HepG2 (cell line): Measurements from ENCODE around the gene ANKDD1A. TPM values are rescaled to one million over a fixed set of nuclear protein-coding genes. Genes with fewer than 3 reads are reported as not detected.

Experiments used
- ATAC-seq: fragments of 200-7000 bp; cut with Tn5 transposase; 3 replicates; pipeline ENCODE4 v1.9.1; 2020; ENCODE audit warnings: mild to moderate bottlenecking, moderate library complexity
- BruUV-seq: library from RNA; stranded (reverse); fragments of 400-500 nt; replicated peaks from 2 replicates; lab custom pipeline; 2021; lab: Mats Ljungman, UMichigan
- CTCF ChIA-PET: fragments of 300-600 bp; formaldehyde crosslinking; extraction: SDS; loops from one replicate; lab custom pipeline; 2021; ENCODE audit warnings: low total read pairs, inconsistent platforms, low intra/inter-chr PET ratio; lab: Yijun Ruan, JAX
- POLR2A ChIA-PET: fragments of 350-600 bp; sonication (Branson Sonifier 250); formaldehyde crosslinking; loops from one replicate; lab custom pipeline; 2020; ENCODE audit warnings: antibody characterized with exemption, inconsistent platforms; lab: Yijun Ruan, JAX
- DNase-seq: peaks from one replicate; pipeline ENCODE4 v3.0.0-alpha.2; 2015; ENCODE audit warnings: low spot score
- FAIRE-seq: peaks from 3 replicates; lab custom pipeline; 2011; peaks lifted over from hg19 to GRCh38; lab: Jason Lieb, UNC
- H2AFZ ChIP-seq: one replicate; pipeline ENCODE4 v1.6.1; 2011; ENCODE audit warnings: low read length, inconsistent platforms
- H3K27ac ChIP-seq: fragments of 300-600 bp; 3 replicates; pipeline ENCODE4 v1.8.0; 2011; ENCODE audit warnings: mixed run types, mild to moderate bottlenecking, mixed read lengths, low read length, inconsistent platforms; ENCODE audit not compliant: insufficient read depth; ENCODE audit errors: extremely low read length
- H3K27me3 ChIP-seq, 2 experiments: fragments of 200-600 bp in 1 of 2; 2 replicates in 1 of 2; 3 replicates in 1 of 2; pipeline versions ENCODE4 v1.6.0 to v1.8.0; 2011; ENCODE audit warnings: low read length in 2 of 2, mild to moderate bottlenecking in 2 of 2, moderate library complexity in 2 of 2, inconsistent platforms in 1 of 2; ENCODE audit not compliant: insufficient read depth in 2 of 2, control insufficient read depth in 1 of 2
- H3K36me3 ChIP-seq, 2 experiments: fragments of 200-600 bp in 1 of 2; replicated peaks in 1 of 2; 2 replicates in 1 of 2; 3 replicates in 1 of 2; pipeline versions ENCODE4 v1.5.1 to v1.8.0; 2011; ENCODE audit warnings: low read length in 2 of 2, inconsistent platforms in 1 of 2; ENCODE audit not compliant: insufficient read depth in 2 of 2, control insufficient read depth in 1 of 2
- H3K4me1 ChIP-seq: 2 replicates; pipeline ENCODE4 v1.5.1; 2012; ENCODE audit warnings: low read length, inconsistent platforms; ENCODE audit not compliant: insufficient read depth
- H3K4me2 ChIP-seq: 2 replicates; pipeline ENCODE4 v1.6.0; 2011; ENCODE audit warnings: low read depth, low read length, inconsistent platforms
- H3K4me3 ChIP-seq, 3 experiments: fragments of 200-600 bp in 1 of 3; sonication (generic), shearing (Covaris generic) in 1 of 3; replicated peaks in 1 of 3; 2 replicates each; pipeline ENCODE4 v1.5.1; 2011 to 2016; ENCODE audit warnings: low read length in 3 of 3, inconsistent platforms in 2 of 3, low read depth in 2 of 3, mild to moderate bottlenecking in 2 of 3, control low read depth in 1 of 3, mixed read lengths in 1 of 3; ENCODE audit not compliant: insufficient read depth in 1 of 3
- H3K79me2 ChIP-seq: one replicate; pipeline ENCODE4 v1.6.1; 2011; ENCODE audit warnings: low read length, inconsistent platforms; ENCODE audit not compliant: insufficient read depth
- H3K9ac ChIP-seq: 2 replicates; pipeline ENCODE4 v1.6.0; 2011; ENCODE audit warnings: mild to moderate bottlenecking, low read depth, low read length, inconsistent platforms; ENCODE audit not compliant: insufficient read depth
- H3K9me3 ChIP-seq: 2 replicates; pipeline ENCODE4 v1.5.1; 2012; ENCODE audit warnings: mild to moderate bottlenecking, low read length
- H4K20me1 ChIP-seq: 2 replicates; pipeline ENCODE4 v1.6.0; 2011; ENCODE audit warnings: inconsistent platforms, mild to moderate bottlenecking, low read length, moderate library complexity; ENCODE audit not compliant: insufficient read depth
- ATF7-NPFF ChIP-seq: sonication (generic); formaldehyde crosslinking; IDR thresholded peaks from 2 replicates; pipeline ENCODE4 v1.8.1; 2023; ENCODE audit warnings: mild to moderate bottlenecking, low read depth, missing genetic modification reagents, moderate library complexity
- FOXM1 ChIP-seq: sonication (generic); formaldehyde crosslinking; IDR thresholded peaks from 2 replicates; pipeline ENCODE4 v1.5.0; 2020; ENCODE audit warnings: missing genetic modification reagents
- MAFK ChIP-seq, 2 experiments: IDR thresholded peaks in 1 of 2; conservative IDR thresholded peaks in 1 of 2; 2 replicates each; pipeline ENCODE4 v1.6.1; 2011; ENCODE audit warnings: improper control_type of control experiment in 2 of 2, low read length in 2 of 2
- MAZ ChIP-seq, 2 experiments: sonication (generic) in 1 of 2; formaldehyde crosslinking in 1 of 2; IDR thresholded peaks; 2 replicates each; pipeline versions ENCODE4 v1.5.0 to v1.6.1; 2012 to 2020; ENCODE audit warnings: low read depth in 2 of 2, mild to moderate bottlenecking in 2 of 2, borderline replicate concordance in 1 of 2, improper control_type of control experiment in 1 of 2, low read length in 1 of 2, missing genetic modification reagents in 1 of 2, moderate library complexity in 1 of 2
- PPARG ChIP-seq: conservative IDR thresholded peaks from 2 replicates; pipeline ENCODE4 v1.6.1; 2016; ENCODE audit warnings: missing biosample characterization, missing genetic modification reagents
- STAT6 ChIP-seq: sonication (generic); formaldehyde crosslinking; IDR thresholded peaks from 2 replicates; pipeline ENCODE4 v1.4.0; 2020; ENCODE audit warnings: missing genetic modification reagents, mild to moderate bottlenecking, borderline replicate concordance
- ZFP37 ChIP-seq: sonication (generic); formaldehyde crosslinking; IDR thresholded peaks from 2 replicates; pipeline ENCODE4 v1.4.0; 2020; ENCODE audit warnings: missing genetic modification reagents, borderline replicate concordance
- ZNF142 ChIP-seq: sonication (generic); formaldehyde crosslinking; IDR thresholded peaks from 2 replicates; pipeline ENCODE4 v1.4.0; 2020; ENCODE audit warnings: missing genetic modification reagents
- ZNF354B ChIP-seq: sonication (generic); formaldehyde crosslinking; IDR thresholded peaks from 2 replicates; pipeline ENCODE4 v1.8.0; 2022; ENCODE audit warnings: mild to moderate bottlenecking, missing genetic modification reagents
- ZNF891 ChIP-seq: sonication (generic); formaldehyde crosslinking; IDR thresholded peaks from 2 replicates; pipeline ENCODE4 v1.5.0; 2020; ENCODE audit warnings: mild to moderate bottlenecking, missing genetic modification reagents
- ZSCAN21 ChIP-seq: sonication (generic); formaldehyde crosslinking; IDR thresholded peaks from 2 replicates; pipeline ENCODE4 v1.8.0; 2022; ENCODE audit warnings: mild to moderate bottlenecking, missing genetic modification reagents, moderate library complexity, borderline replicate concordance
- WGBS: methylation state at CpG from one replicate; pipeline ENCODE4 v1.1.6; 2017; ENCODE audit warnings: low lambda C conversion rate; 5-methylcytosine and 5-hydroxymethylcytosine counted together
- in situ Hi-C: cut with HindIII; loops from 2 replicates; pipeline ENCODE4 v1.10.0; 2017; ENCODE audit warnings: low pct_unique_long_range_greater_than_20kb; ENCODE audit not compliant: extremely low pct_ligation_motif_present
- intact Hi-C: fragments of 100-400 bp; cut with micrococcal nuclease; formaldehyde crosslinking; loops from one replicate; pipeline ENCODE4 v1.10.0; 2022; ENCODE audit not compliant: unreplicated experiment
- polyA plus RNA-seq, 8 experiments: library from polyadenylated mRNA; depleted of rRNA in 3 of 8; stranded (reverse) in 7 of 8; unstranded in 1 of 8; fragments of >200 nt; fragmentation: Illumina TruSeq in 4 of 8; extraction: Trizol in 4 of 8; gene quantifications; 2 replicates each; pipeline versions ENCODE4 v1.2.1 to v1.2.3, GENCODE V29; 2011 to 2016; ENCODE audit warnings: low read depth in 4 of 8, missing spikeins in 1 of 8, mixed read lengths in 1 of 8; ENCODE audit not compliant: insufficient read depth in 1 of 8
- total RNA-seq, 5 experiments: library from RNA; depleted of rRNA; stranded (reverse); fragments of >200 nt; fragmentation: Illumina TruSeq; extraction: Trizol; gene quantifications; 2 replicates each; pipeline ENCODE4 v1.2.3, GENCODE V29; 2016; ENCODE audit warnings: low read depth in 1 of 5
- TF ChIP-seq, protein P1 (sequence below): sonication (generic); formaldehyde crosslinking; IDR thresholded peaks from 2 replicates; pipeline ENCODE4 v1.9.0; 2021; ENCODE audit warnings: missing genetic modification reagents, borderline replicate concordance

ANKDD1A gene
- total and polyA plus RNA-seq, 2 of the 13 experiments (the other 11 are each of a cell fraction or from before 2014, with no cell fraction given), result 0.11 to 0.48 TPM

GRCh38 chr15:64861960-64862359, 49.7 kb upstream of the ANKDD1A start (continued):
- TF ChIP-seq STAT6 (no peak), ZFP37 (CRISPR knock-in tag) (no peak), ZNF142 (CRISPR knock-in tag) (no peak)

- ATAC-seq, result no peak
- H3K4me3 ChIP-seq, result no peak overlapping the region
- in situ Hi-C loops, result no loop called here
- TF ChIP-seq, protein P1, sequence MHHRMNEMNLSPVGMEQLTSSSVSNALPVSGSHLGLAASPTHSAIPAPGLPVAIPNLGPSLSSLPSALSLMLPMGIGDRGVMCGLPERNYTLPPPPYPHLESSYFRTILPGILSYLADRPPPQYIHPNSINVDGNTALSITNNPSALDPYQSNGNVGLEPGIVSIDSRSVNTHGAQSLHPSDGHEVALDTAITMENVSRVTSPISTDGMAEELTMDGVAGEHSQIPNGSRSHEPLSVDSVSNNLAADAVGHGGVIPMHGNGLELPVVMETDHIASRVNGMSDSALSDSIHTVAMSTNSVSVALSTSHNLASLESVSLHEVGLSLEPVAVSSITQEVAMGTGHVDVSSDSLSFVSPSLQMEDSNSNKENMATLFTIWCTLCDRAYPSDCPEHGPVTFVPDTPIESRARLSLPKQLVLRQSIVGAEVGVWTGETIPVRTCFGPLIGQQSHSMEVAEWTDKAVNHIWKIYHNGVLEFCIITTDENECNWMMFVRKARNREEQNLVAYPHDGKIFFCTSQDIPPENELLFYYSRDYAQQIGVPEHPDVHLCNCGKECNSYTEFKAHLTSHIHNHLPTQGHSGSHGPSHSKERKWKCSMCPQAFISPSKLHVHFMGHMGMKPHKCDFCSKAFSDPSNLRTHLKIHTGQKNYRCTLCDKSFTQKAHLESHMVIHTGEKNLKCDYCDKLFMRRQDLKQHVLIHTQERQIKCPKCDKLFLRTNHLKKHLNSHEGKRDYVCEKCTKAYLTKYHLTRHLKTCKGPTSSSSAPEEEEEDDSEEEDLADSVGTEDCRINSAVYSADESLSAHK, result no peak
- TF ChIP-seq PPARG (no peak), ATF7-NPFF (CRISPR knock-in tag) (no peak), FOXM1 (CRISPR knock-in tag) (no peak), ZSCAN21 (CRISPR knock-in tag) (no peak), ZNF891 (CRISPR knock-in tag) (no peak), MAFK (conservative IDR thresholded peaks at IDR 0.05 in 1 of 2, IDR thresholded peaks at IDR 0.05 in 1 of 2; ENCODE audit: low read length in 2 of 2) (no peak), ZNF354B (CRISPR knock-in tag) (no peak), MAZ (IDR thresholded peaks at IDR 0.05; ENCODE audit: borderline replicate concordance, low read depth, low read length) (no peak), MAZ (CRISPR knock-in tag; IDR thresholded peaks at IDR 0.05; ENCODE audit: low read depth) (no peak)
Measured at GRCh38 chr15:64862408-64862807, 49.3 kb upstream of the ANKDD1A start.

More at GRCh38 chr15:64862408-64862807, 49.3 kb upstream of the ANKDD1A start:
- Histone ChIP-seq H3K9ac (no peak overlapping the region), H3K27ac (no peak overlapping the region), H3K4me1 (peaks cover 2% of the 10 kb centered on the region), H3K4me2 (no peak overlapping the region), H2AFZ (no peak overlapping the region), H3K36me3 (peaks cover 15 to 22% of the 10 kb centered on the region in 2 experiments; a peak in 4 of 5 replicates), H4K20me1 (no peaks in the 10 kb centered on the region), H3K79me2 (no peaks in the 10 kb centered on the region), H3K27me3 (no peaks in the 10 kb centered on the region), H3K9me3 (no peaks in the 10 kb centered on the region)
- ChIA-PET CTCF (no interaction called here), POLR2A (no interaction called here)
- FAIRE-seq (no peak), DNase-seq (no peak)
- BruUV-seq, result no TSS peak
- intact Hi-C loops, result no loop called here
- 100% methylated on average over 1 of the region's 1 CpG for WGBS
